ENCODE results near the gene POFUT1. TPM values are rescaled to one million over a fixed set of nuclear protein-coding genes. Genes with fewer than 3 reads are reported as not detected.

Gene POFUT1
- total RNA-seq, 1 donor from 2014 or later = 24.0 TPM

DNA sequence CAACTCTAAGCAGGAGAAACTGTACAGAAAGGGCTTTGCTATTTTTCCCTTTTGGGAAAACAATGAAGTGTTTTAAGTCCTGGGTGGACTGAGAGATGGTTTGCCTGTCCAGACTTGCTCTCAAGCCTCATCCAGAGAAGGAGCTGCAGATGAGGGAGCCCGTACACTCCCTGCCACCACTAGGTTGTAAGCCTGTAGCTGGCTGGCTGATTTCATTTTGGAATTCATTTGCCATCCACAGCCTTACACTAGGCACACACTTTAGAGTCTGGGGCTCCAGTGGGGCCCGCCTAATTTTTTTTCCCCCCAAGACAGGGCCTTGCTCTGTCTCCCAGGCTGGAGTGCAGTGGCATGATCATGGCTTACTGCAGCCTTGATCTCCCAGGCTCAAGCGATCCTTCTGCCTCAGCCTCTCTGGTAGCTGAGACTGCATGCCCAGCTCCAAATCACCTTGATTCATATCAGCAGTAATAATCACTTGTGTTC lies 28.4 kb downstream of the POFUT1 start:
- Mint-ChIP-seq H3K9me3 (no peaks in the 10 kb centered on the region), H3K36me3 (ENCODE audit: low read depth) (peaks cover 51% of the 10 kb centered on the region), H3K27me3 (no peaks in the 10 kb centered on the region), H3K4me3 (no peak overlapping the region), H3K4me1 (peaks cover 37% of the 10 kb centered on the region), H3K27ac (no peak overlapping the region)
- ATAC-seq (ENCODE audit: low read depth) (no peak), DNase-seq (no peak)
- TF ChIP-seq, protein P1, sequence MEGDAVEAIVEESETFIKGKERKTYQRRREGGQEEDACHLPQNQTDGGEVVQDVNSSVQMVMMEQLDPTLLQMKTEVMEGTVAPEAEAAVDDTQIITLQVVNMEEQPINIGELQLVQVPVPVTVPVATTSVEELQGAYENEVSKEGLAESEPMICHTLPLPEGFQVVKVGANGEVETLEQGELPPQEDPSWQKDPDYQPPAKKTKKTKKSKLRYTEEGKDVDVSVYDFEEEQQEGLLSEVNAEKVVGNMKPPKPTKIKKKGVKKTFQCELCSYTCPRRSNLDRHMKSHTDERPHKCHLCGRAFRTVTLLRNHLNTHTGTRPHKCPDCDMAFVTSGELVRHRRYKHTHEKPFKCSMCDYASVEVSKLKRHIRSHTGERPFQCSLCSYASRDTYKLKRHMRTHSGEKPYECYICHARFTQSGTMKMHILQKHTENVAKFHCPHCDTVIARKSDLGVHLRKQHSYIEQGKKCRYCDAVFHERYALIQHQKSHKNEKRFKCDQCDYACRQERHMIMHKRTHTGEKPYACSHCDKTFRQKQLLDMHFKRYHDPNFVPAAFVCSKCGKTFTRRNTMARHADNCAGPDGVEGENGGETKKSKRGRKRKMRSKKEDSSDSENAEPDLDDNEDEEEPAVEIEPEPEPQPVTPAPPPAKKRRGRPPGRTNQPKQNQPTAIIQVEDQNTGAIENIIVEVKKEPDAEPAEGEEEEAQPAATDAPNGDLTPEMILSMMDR (IDR thresholded peaks at IDR 0.05) = no peak
- ChIA-PET POLR2A (interaction anchor here (0.6 kb wide), 1 partner anchor 135 kb away, joined by 3 read pairs; no protein-coding TSS in a partner anchor), CTCF (no interaction called here)
- intact Hi-C loops (cut with micrococcal nuclease) = loop anchor here (10.0 kb wide), 1 partner anchor 49 kb away; no protein-coding TSS in a partner anchor

DNA sequence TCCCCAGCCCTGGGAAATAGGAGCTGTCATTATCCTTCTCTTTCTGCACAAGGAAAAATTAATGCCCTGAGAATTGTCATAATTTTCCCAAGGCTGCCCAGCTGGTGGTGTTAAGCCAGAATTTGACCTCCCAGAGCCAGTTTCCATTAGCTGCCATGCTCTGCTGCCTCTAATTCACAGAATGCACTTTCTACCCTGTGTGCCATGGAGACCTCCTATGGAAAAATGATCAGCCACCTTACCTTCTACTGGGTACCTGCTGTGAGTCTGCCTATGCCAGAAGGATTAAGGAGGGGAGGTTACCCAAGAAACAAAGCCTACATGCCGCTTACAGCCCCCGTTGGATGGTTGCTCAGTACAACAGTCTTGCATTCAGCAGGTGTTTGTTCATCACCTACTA lies 29.1 kb downstream of the POFUT1 start:
- no peaks in the 10 kb centered on the region for H3K9me3 Mint-ChIP-seq
- DNase-seq = no peak
- no peak overlapping the region for H3K4me3 Mint-ChIP-seq
- peaks cover 30% of the 10 kb centered on the region for H3K4me1 Mint-ChIP-seq
- intact Hi-C loops (cut with micrococcal nuclease) = loop anchor here (10.0 kb wide), 1 partner anchor 48 kb away; no protein-coding TSS in a partner anchor
- TF ChIP-seq, protein P1 (IDR thresholded peaks at IDR 0.05) = no peak
- ATAC-seq (ENCODE audit: low read depth) = no peak
- no peaks in the 10 kb centered on the region for H3K27me3 Mint-ChIP-seq
- no peak overlapping the region for H3K27ac Mint-ChIP-seq
- ChIA-PET CTCF (no interaction called here), POLR2A (interaction anchor here (0.5 to 0.6 kb wide), 2 partner anchors 134 to 506 kb away, joined by 3 to 4 read pairs; partner anchors contain the start of gene COMMD7)
- peaks cover 45% of the 10 kb centered on the region for H3K36me3 Mint-ChIP-seq (ENCODE audit: low read depth)

DNA sequence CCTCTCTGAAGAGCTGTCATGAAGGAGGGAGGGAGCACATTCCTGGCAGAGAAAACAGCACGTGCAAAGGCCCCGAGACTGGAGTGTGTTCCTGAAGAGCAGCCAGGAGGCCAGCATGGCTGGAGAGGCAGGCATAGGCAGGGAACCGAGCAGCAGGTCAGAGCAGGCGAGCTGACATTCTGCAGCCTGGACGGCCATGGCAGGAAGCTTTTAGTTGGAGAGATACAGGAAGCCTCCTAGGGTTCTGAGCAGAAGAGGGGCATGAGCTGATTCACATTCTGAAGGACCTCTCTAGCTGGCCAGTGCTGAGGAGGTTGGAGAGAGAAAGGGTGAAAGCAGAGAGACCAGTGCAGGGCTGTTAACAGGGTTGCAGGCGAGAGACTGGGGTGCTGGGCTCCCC lies 29.7 kb downstream of the POFUT1 start:
- H3K4me1 Mint-ChIP-seq = peaks cover 24% of the 10 kb centered on the region

DNA sequence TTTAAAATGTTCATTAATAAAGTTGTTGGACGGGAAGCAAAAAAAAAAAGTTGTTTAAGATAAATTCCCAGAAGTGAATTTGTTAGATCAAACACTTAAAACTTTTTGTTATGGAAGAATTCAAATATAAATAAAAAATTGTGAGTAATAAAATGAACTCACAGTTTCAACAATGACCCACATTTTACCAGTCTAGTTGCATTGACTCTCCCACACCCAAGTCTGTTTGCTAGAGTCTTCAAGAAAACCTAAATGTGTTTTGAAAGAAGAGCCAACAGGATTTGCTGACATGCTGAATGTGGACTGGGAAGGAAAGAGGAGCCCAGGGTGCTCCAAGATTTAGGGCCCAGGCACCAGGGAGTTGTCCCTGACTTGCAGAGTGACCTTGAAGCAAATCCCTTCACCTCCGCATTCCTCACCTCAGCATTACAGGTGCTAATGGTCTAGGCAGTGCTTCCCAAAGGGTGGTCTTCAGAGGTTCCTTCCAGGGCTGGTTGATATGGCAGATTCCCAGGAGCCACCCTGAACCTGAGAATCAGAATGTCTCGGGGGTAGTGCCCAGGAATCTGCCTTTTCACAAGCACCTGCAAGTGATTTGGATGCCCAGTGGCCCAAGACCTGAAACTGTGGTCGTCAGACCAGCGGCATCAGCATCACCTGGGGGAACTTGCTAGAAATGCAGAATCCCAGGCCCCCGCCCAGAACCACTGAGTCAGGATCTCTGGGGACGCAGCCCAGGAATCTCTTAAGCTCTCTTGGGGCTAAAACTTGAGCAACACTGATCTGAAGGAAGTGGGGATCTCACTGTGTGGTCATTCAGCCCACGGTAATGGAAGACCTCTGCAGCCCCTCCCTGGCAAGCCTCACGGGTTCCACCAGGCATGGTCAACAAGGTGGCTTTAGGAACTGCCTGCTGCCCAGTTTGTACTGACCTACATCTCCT lies 31.1 kb downstream of the POFUT1 start:
- intact Hi-C loops (cut with micrococcal nuclease) = loop anchor here (10.0 kb wide), 1 partner anchor 46 kb away; no protein-coding TSS in a partner anchor

More for the DNA sequence above, 29.7 kb downstream of the POFUT1 start:
- TF ChIP-seq, protein P1 (IDR thresholded peaks at IDR 0.05) = no peak
- DNase-seq (no peak), ATAC-seq (ENCODE audit: low read depth) (no peak)
- H3K27me3 Mint-ChIP-seq = no peaks in the 10 kb centered on the region
- no peaks in the 10 kb centered on the region for H3K9me3 Mint-ChIP-seq
- peaks cover 41% of the 10 kb centered on the region for H3K36me3 Mint-ChIP-seq (ENCODE audit: low read depth)
- no peak overlapping the region for H3K27ac Mint-ChIP-seq
- intact Hi-C loops (cut with micrococcal nuclease) = loop anchor here (10.0 kb wide), 1 partner anchor 47 kb away; no protein-coding TSS in a partner anchor
- ChIA-PET POLR2A (no interaction called here), CTCF (no interaction called here)
- H3K4me3 Mint-ChIP-seq = no peak overlapping the region

More for the DNA sequence above, 31.1 kb downstream of the POFUT1 start:
- Mint-ChIP-seq H3K4me3 (no peak overlapping the region), H3K27me3 (no peaks in the 10 kb centered on the region), H3K4me1 (peaks cover 15% of the 10 kb centered on the region), H3K36me3 (ENCODE audit: low read depth) (peaks cover 28% of the 10 kb centered on the region), H3K9me3 (no peaks in the 10 kb centered on the region), H3K27ac (no peak overlapping the region)
- DNase-seq (no peak), ATAC-seq (ENCODE audit: low read depth) (no peak)
- TF ChIP-seq, protein P1 (IDR thresholded peaks at IDR 0.05) = no peak
- ChIA-PET POLR2A (no interaction called here), CTCF (no interaction called here)

All from activated B cell treated with CpG ODN at 0.5 μM for 24 hours (primary cell).